Type B pancreatic cell (in vitro differentiated cells): Measurements from ENCODE around the gene COL8A1. TPM values are rescaled to one million over a fixed set of nuclear protein-coding genes. Genes with fewer than 3 reads are reported as not detected.

Experiments used
- DNase-seq: peaks from one replicate; pipeline ENCODE4 v3.0.0; 2021; ENCODE audit warnings: mixed read lengths; ENCODE audit not compliant: unreplicated experiment; ENCODE audit errors: extremely low spot score
- H3K27ac Mint-ChIP-seq: 2 replicates; pipeline ENCODE4 v1.8.0; 2021; ENCODE audit warnings: mild to moderate bottlenecking, mixed read lengths
- H3K27me3 Mint-ChIP-seq: 2 replicates; pipeline ENCODE4 v1.8.0; 2021; ENCODE audit warnings: mixed read lengths
- H3K36me3 Mint-ChIP-seq: 2 replicates; pipeline ENCODE4 v1.8.0; 2021; ENCODE audit warnings: mixed read lengths
- H3K4me1 Mint-ChIP-seq: one replicate; pipeline ENCODE4 v1.8.0; 2021; ENCODE audit warnings: mixed read lengths; ENCODE audit not compliant: unreplicated experiment
- H3K4me3 Mint-ChIP-seq: 2 replicates; pipeline ENCODE4 v1.8.0; 2021; ENCODE audit warnings: mild to moderate bottlenecking, mixed read lengths
- H3K9me3 Mint-ChIP-seq: 2 replicates; pipeline ENCODE4 v1.8.0; 2021; ENCODE audit warnings: mixed read lengths
- total RNA-seq: library from RNA; stranded (reverse); gene quantifications from 2 replicates; pipeline ENCODE4 v1.2.1, GENCODE V29; 2021; ENCODE audit warnings: low replicate concordance
- TF ChIP-seq, protein P1 (sequence below): fragments of 200-600 bp; sonication (generic); conservative IDR thresholded peaks from 2 replicates; pipeline ENCODE4 v1.5.0; 2021; ENCODE audit warnings: antibody characterized with exemption, mild to moderate bottlenecking

COL8A1 gene
- total RNA-seq, 1 donor from 2014 or later, result 2.6 TPM

DNA sequence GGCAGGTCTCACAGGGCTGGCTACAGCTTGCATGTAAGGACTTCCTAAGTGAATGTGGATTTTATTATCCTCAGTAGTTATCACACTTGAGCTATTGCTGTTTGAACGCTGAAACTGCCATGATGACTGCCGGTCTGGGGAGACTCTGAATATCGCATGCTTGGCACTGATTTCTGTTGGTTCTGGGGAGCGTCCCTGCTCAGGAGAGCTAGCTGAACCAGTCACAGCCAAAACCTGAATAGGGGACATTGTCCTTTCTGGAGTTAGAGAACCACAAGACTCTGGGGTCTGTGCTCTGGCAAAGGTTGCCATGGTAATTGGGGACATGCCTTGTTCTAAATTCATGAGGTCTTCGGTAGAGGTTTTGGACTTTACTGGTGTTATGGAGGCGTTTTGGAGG is 210.0 kb downstream of the COL8A1 start:
- Mint-ChIP-seq H3K4me3 (no peak overlapping the region), H3K9me3 (peaks cover 6% of the 10 kb centered on the region), H3K27me3 (no peaks in the 10 kb centered on the region), H3K4me1 (peaks cover 5% of the 10 kb centered on the region), H3K36me3 (peaks cover 15% of the 10 kb centered on the region), H3K27ac (no peak overlapping the region)
- DNase-seq, result no peak
- TF ChIP-seq, protein P1, sequence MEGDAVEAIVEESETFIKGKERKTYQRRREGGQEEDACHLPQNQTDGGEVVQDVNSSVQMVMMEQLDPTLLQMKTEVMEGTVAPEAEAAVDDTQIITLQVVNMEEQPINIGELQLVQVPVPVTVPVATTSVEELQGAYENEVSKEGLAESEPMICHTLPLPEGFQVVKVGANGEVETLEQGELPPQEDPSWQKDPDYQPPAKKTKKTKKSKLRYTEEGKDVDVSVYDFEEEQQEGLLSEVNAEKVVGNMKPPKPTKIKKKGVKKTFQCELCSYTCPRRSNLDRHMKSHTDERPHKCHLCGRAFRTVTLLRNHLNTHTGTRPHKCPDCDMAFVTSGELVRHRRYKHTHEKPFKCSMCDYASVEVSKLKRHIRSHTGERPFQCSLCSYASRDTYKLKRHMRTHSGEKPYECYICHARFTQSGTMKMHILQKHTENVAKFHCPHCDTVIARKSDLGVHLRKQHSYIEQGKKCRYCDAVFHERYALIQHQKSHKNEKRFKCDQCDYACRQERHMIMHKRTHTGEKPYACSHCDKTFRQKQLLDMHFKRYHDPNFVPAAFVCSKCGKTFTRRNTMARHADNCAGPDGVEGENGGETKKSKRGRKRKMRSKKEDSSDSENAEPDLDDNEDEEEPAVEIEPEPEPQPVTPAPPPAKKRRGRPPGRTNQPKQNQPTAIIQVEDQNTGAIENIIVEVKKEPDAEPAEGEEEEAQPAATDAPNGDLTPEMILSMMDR, result no peak

Other genes starting within 250 kb of the COL8A1 start
- gene CMSS1, start 179.3 kb downstream of the COL8A1 start, total RNA-seq, result 14.5 and 34.1 TPM in 2 replicates